ENCODE data around the gene PDE1A. TPM values are rescaled to one million over a fixed set of nuclear protein-coding genes. Genes with fewer than 3 reads are reported as not detected.

Gene PDE1A
- total RNA-seq, 1 donor from 2014 or later, result 0.53 TPM

DNA sequence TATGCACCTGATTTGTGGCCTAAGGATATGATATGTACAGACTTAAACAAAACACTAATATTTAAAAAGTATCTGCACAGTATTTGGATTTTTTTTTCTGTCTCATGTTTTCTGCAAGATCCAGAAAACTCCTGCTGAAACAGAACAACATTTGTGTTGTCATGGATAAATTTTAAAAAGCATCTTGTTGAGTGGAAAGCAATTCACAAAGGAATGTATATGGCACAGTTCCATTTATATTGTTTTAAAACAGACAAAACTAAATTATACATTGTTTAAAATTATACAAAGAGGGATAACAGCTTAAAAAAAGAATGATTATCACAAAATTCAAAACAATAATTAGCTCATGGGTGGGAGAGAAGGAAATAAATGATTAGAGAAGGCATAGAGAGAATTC is 247.7 kb downstream of the PDE1A start:
- no peak for FAIRE-seq
- no peak for DNase-seq (ENCODE audit: low read depth)
- Histone ChIP-seq H3K36me3 (ENCODE audit: control insufficient read depth, insufficient read depth, low read length) (no peaks in the 10 kb centered on the region), H3K4me3 (ENCODE audit: low read depth, low read length) (no peak overlapping the region), H3K27me3 (ENCODE audit: control insufficient read depth, insufficient read depth, low read length) (no peaks in the 10 kb centered on the region)
- TF ChIP-seq, protein P1, sequence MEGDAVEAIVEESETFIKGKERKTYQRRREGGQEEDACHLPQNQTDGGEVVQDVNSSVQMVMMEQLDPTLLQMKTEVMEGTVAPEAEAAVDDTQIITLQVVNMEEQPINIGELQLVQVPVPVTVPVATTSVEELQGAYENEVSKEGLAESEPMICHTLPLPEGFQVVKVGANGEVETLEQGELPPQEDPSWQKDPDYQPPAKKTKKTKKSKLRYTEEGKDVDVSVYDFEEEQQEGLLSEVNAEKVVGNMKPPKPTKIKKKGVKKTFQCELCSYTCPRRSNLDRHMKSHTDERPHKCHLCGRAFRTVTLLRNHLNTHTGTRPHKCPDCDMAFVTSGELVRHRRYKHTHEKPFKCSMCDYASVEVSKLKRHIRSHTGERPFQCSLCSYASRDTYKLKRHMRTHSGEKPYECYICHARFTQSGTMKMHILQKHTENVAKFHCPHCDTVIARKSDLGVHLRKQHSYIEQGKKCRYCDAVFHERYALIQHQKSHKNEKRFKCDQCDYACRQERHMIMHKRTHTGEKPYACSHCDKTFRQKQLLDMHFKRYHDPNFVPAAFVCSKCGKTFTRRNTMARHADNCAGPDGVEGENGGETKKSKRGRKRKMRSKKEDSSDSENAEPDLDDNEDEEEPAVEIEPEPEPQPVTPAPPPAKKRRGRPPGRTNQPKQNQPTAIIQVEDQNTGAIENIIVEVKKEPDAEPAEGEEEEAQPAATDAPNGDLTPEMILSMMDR (IDR thresholded peaks at IDR 0.05; ENCODE audit: insufficient read depth, low read length, severe bottlenecking), result no peak

- TF ChIP-seq, protein P1 (IDR thresholded peaks at IDR 0.05; ENCODE audit: insufficient read depth, low read length, severe bottlenecking), result no peak
- DNase-seq (ENCODE audit: low read depth), result no peak
- FAIRE-seq, result no peak
- H3K27me3 ChIP-seq (ENCODE audit: control insufficient read depth, insufficient read depth, low read length), result no peaks in the 10 kb centered on the region
- H3K36me3 ChIP-seq (ENCODE audit: control insufficient read depth, insufficient read depth, low read length), result no peaks in the 10 kb centered on the region
- H3K4me3 ChIP-seq (ENCODE audit: low read depth, low read length), result no peak overlapping the region
Measured at GRCh38 chr2:182173944-182174622, 252.8 kb downstream of the PDE1A start.

GRCh38 chr2:182170341-182170740 is 256.5 kb downstream of the PDE1A start:
- H3K27me3 ChIP-seq (ENCODE audit: control insufficient read depth, insufficient read depth, low read length), result no peaks in the 10 kb centered on the region
- FAIRE-seq, result no peak
- H3K4me3 ChIP-seq (ENCODE audit: low read depth, low read length), result no peak overlapping the region
- no peak for DNase-seq (ENCODE audit: low read depth)
- TF ChIP-seq, protein P1 (IDR thresholded peaks at IDR 0.05; ENCODE audit: insufficient read depth, low read length, severe bottlenecking), result no peak
- H3K36me3 ChIP-seq (ENCODE audit: control insufficient read depth, insufficient read depth, low read length), result no peaks in the 10 kb centered on the region

GRCh38 chr2:182167882-182168281 is 259.0 kb downstream of the PDE1A start:
- H3K27me3 ChIP-seq (ENCODE audit: control insufficient read depth, insufficient read depth, low read length), result no peaks in the 10 kb centered on the region
- H3K4me3 ChIP-seq (ENCODE audit: low read depth, low read length), result no peak overlapping the region
- DNase-seq (ENCODE audit: low read depth) (no peak), FAIRE-seq (no peak)
- H3K36me3 ChIP-seq (ENCODE audit: control insufficient read depth, insufficient read depth, low read length), result no peaks in the 10 kb centered on the region
- TF ChIP-seq, protein P1 (IDR thresholded peaks at IDR 0.05; ENCODE audit: insufficient read depth, low read length, severe bottlenecking), result no peak

- H3K36me3 ChIP-seq (ENCODE audit: control insufficient read depth, insufficient read depth, low read length), result no peaks in the 10 kb centered on the region
- no peak for FAIRE-seq
- no peak overlapping the region for H3K4me3 ChIP-seq (ENCODE audit: low read depth, low read length)
- TF ChIP-seq, protein P1 (IDR thresholded peaks at IDR 0.05; ENCODE audit: insufficient read depth, low read length, severe bottlenecking), result no peak
- DNase-seq (ENCODE audit: low read depth), result no peak
- no peaks in the 10 kb centered on the region for H3K27me3 ChIP-seq (ENCODE audit: control insufficient read depth, insufficient read depth, low read length)
Measured at GRCh38 chr2:182166841-182167240, 260.0 kb downstream of the PDE1A start.

DNA sequence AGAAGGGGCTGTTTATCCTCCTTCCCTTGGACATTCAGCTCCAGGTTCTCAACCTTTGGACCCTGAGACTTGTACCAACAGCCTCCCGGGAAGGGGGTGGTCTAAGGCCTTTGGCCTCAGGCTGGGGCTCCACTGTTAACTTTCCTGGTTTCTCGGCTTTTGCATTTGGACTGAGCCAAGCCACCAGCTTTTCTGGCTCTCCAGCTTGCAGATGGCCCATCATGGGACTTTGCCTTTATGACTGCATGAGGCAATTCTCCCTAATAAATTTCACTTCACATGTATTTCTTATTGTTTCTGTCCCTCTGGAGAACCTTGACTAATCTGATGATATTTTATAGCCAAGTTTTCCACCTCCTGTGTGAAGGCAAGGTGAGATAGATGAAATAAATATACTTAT is 260.4 kb downstream of the PDE1A start:
- FAIRE-seq (no peak), DNase-seq (ENCODE audit: low read depth) (no peak)
- Histone ChIP-seq H3K4me3 (ENCODE audit: low read depth, low read length) (no peak overlapping the region), H3K27me3 (ENCODE audit: control insufficient read depth, insufficient read depth, low read length) (no peaks in the 10 kb centered on the region), H3K36me3 (ENCODE audit: control insufficient read depth, insufficient read depth, low read length) (no peaks in the 10 kb centered on the region)
- TF ChIP-seq, protein P1 (IDR thresholded peaks at IDR 0.05; ENCODE audit: insufficient read depth, low read length, severe bottlenecking), result no peak

All from bronchial epithelial cell (primary cell).